HG03280 (cell line): ENCODE results near the gene ELOVL5.
"Not testable (repeated sequence)": the region's sequence is repeated elsewhere in the genome, so short reads cannot be mapped to it uniquely, and the experiment has no call there.

Experiments used
- ATAC-seq: cut with Tn5 transposase; IDR thresholded peaks from one replicate; pipeline ENCODE4 v1.9.1; 2021; ENCODE audit warnings: mild to moderate bottlenecking, moderate library complexity; ENCODE audit not compliant: unreplicated experiment

Gene ELOVL5

DNA sequence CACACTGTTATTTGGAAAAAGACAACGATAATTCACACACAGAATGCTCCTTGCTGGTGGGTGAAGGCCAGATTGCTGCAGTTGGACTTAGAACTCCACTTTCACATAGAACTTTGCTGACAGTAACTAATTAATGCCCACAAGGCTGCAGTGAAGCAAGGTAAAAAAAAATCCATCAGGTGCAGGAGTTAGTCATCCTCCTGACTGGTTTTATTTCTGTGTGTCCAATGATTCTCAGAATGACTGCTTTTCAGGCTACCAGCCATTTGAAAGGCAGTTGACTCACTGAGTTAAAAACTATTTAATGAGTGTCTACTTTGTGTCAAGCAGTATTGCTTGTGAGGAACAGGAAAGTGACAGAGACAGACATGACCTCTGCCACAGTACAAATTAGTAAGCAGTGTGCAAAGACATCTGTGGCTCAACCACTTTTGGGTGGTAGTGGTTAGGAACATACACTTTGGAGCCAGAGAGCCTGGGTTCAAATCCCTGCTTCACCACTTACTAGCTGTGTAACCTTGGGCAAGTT lies 41.9 kb downstream of the ELOVL5 start:
- ATAC-seq, result peak; percentile 44

DNA sequence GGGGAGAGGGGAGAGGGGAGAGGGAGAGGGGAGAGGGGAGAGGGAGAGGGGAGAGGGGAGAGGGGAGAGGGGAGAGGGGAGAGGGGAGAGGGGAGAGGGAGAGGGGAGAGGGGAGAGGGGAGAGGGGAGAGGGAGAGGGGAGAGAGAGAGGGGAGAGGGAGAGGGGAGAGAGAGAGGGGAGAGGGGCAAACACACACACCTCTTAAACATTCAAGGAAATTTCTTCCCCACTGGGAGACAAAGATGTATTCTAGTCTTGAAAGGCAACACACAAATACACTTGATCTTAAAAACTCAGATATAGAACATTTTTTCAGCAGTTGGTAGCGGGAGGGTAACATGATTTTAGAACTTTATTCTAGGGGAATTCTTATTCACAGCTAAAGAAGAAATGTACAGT lies 42.5 kb downstream of the ELOVL5 start:
- not testable (repeated sequence) for ATAC-seq

DNA sequence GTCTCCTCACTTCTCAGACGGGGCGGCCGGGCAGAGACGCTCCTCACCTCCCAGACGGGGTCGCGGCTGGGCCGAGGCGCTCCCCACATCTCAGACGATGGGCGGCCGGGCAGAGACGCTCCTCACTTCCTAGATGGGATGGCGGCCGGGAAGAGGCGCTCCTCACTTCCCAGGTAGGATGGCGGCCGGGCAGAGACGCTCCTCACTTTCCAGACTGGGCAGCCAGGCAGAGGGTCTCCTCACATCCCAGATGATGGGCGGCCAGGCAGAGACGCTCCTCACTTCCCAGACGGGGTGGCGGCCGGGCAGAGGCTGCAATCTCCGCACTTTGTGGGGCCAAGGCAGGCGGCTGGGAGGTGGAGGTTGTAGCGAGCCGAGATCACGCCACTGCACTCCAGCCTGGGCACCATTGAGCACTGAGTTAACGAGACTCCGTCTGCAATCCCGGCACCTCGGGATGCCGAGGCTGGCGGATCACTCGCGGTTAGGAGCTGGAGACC lies 43.2 kb downstream of the ELOVL5 start:
- ATAC-seq, result not testable (repeated sequence)

DNA sequence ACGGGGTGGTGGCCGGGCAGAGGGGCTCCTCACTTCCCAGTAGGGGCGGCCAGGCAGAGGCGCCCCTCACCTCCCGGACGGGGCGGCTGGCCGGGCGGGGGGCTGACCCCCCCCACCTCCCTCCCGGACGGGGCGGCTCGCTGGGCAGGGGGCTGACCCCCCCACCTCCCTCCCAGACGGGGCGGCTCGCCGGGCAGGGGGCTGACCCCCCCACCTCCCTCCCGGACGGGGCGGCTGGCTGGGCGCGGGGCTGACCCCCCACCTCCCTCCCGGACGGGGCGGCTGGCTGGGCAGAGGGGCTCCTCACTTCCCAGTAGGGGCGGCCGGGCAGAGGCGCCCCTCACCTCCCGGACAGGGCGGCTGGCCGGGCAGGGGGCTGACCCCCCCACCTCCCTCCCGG lies 43.8 kb downstream of the ELOVL5 start:
- ATAC-seq, result not testable (repeated sequence)

DNA sequence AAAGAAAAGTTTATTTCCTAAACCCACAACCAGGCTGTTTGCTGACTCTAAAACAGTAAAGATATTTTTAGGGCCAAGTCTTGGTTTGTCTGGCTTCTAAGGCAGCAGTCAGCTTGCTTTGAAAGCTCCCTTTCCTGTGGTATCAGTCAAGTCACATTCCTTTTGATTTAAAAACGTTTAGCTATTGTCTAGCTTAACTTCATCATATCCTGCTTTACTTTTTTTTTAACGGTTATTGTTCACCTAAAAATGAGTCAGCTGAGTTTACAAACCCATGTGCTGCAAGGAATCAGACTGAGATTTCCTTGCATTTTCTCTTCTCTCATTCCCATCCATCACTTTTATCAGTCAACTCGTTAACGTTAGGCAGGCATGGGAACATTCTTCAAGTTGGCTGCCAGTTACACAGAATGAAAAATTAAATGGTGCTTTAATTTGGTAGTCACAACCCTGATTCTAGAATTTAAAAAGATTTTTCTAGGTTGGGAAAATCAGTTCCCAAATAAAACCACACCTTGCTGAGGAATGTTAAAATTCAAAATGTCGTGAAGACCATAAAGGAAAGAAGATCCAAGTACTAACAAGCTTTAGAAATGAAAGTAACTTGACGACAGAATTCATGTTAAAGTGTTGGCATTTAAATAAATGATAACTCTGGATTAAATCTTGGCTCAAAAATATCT lies 45.9 kb downstream of the ELOVL5 start:
- ATAC-seq, result no peak

DNA sequence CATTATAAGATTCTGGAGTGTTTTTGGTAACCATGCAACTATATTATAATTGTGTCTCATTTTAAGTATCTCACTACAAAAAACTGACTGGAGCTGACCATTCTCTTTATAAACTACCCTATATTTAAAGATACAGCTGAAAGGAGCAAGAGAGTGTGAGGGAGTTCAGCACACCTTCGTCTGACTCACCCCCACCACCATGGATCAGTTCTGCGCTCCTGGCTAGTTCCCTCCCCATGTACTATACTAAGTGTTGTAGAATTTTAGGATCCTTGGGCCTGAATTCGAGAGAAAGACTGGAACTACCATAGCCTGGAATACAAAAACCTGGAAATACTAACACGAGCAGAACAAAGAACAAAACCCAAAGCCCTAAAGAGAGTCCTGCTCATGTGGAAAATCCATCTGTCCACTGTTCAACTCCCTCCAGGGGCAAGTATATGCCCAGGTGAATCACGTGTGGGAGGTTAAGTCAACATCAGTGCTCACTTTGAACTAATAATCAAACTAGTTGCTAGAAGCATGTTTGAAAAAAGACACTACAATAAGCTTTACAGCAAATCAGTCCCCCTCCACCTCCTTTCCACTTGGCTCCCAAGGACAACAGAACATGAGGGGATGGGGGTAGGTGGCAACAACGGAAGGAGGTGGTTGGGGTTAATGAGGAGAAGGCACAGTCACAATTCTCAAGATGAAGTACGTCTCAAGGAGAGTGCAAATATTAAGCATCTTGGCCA lies 46.8 kb downstream of the ELOVL5 start:
- ATAC-seq, result no peak

DNA sequence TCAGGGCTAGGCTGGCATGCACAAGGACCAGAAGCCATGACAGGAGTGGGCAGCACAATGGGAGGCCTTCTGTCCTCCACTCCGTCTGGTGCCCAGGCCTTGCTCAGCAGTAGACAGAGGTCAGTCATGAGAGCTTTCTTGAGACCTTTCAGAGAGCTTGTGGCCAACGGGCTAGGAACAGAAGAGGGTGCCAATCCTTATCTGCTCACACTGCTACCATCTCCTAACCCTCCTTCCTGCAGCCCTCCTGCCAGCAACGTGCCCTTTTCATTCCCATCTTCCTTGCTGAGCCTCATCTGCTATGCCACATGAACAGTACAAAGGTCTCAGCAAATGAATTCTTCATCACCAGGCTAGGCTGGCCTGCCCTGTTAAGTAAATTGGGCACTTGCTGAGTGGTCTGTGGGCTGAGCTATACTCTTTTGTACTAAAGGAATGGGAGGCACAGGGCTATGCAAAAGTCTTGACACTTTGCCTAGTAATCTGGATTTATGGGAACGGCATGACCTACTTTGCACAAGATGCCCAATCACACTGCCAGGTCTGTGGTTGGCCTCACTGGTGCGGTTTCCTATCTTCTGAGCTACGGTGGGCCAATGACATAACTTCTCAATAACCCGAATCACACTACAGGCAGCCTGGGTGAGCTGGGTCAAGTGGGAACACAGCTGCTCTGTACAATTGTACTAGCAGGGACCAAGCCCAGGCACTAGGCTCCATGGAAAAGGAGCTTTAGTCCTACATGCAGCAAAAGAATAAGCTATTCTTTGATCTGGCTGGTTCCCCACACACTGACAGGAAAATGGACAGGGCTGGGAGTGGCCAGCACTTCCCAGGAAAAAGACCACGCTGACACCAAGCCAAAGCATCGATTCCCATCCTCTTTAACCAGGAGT lies 47.8 kb downstream of the ELOVL5 start:
- ATAC-seq, result no peak

DNA sequence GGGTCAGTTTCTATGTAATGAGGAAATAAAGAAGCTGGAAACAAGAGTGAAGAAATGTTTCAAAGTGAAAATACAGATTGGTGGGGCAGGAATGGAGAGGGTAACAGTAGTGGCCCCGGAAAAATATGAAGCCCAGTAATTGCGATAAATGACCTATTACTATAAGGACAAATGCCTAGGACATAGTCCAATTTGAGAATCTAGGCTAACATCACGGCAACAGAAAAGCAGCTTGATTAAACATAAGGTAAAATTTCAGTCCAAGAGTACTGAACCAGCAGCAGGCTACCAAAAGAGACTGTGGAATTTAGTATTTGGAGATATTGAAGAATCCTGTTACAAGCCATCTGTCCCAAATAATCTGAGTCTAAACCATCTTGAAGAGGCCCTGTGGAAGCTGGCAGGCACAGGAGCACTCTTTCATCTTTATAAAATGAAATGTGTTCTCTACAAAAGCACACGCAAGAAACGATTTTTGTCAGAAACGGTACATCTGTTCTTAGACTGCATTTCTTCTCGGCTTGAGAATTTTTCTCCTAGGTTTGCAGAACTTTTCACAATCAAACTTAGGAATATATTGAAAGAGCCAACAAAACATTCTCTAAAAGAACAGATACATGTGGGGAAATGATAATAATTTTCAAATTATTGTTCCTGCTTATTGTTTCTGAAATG lies 49.3 kb downstream of the ELOVL5 start:
- ATAC-seq, result no peak

DNA sequence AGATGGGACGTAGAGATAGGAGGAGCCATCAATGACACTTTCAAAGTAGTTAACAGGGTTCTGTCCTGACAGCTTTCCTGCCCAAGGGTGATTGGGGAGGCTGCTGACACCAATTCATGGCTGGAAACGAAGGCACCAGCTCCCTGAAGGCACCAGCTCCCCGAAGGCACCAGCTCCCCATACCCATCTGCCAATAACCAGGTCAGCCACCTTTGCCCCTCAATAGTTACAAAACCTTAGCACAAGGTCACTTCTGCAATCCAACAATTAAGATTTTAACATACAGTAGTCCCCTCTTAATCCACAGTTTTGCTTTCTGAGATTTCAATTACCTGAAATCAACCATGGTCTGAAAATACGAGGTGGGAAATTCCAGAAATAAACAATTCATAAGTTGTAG lies 51.7 kb downstream of the ELOVL5 start:
- ATAC-seq, result no peak

DNA sequence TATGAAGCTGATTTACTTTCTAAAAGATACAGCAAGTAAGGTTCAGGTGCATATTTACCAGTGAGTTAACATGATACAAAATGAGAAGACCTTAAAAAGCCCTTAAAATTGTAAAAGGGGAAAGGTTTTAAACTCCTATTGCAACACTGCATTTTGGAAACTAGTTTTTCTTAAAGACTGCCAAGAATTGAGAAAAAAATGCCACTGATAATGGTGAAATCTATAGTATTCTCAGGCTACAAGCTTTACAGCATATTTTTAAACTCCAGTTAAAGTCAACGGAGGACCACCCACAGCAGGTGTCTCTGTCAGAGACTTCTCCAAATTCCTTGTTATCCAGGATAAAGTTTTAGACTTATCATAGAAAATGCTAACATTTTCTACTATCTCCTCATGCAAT lies 53.6 kb downstream of the ELOVL5 start:
- ATAC-seq, result no peak

DNA sequence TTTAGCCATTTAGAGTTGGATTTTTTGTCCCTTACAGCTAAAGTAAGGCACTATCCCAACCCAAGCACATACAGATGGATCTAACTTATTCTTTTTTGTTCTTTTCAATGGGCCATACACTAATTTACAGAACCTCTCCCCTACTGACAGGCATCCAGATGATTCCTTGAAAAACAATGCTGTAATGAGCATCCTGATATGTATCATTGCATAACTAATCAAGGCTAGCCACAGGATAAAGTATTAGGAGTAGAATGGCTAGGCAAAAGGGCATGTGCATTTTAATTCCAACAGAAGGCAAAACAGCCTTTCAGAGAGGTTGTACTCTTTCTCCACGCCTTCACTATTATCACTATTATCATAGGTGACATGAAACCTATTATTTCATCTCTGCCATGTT lies 54.1 kb downstream of the ELOVL5 start:
- no peak for ATAC-seq

DNA sequence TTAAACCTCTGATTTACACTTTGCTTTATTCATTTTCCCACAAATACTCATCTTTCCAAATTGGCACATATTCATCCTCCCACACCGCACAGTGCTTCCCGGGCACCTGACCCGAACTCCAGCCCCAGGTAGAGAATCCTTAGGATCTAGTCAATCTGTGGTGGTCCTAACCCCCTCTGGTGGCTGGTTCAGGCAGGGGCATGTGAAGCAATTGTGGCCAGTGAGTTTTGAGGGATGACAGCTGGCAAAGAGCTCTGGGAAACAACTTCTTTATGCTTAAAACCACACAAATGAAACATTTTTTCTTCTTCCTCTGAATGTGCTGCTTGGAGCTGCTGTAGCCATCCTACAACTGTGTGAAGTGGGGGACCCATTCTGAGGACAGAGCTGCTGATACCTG lies 54.7 kb downstream of the ELOVL5 start:
- no peak for ATAC-seq

DNA sequence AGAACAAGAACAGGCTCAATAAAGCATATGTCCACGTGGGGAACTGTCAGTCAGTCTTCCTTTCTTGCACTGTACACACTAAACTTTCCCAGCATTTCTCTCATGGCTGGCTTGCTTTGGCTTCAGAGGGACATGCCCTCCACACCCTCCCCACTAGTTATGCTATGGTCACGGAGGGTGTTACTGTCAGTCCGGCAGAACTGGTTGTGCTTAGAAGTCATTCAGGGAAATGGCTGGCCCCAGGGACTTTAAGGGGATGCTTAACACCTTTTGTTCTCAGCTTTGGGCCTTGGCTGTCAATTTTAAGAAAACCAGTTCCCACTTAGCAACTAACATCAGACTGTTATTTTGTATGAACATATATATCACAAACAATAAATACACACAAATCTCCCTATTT lies 55.1 kb downstream of the ELOVL5 start:
- ATAC-seq, result no peak

DNA sequence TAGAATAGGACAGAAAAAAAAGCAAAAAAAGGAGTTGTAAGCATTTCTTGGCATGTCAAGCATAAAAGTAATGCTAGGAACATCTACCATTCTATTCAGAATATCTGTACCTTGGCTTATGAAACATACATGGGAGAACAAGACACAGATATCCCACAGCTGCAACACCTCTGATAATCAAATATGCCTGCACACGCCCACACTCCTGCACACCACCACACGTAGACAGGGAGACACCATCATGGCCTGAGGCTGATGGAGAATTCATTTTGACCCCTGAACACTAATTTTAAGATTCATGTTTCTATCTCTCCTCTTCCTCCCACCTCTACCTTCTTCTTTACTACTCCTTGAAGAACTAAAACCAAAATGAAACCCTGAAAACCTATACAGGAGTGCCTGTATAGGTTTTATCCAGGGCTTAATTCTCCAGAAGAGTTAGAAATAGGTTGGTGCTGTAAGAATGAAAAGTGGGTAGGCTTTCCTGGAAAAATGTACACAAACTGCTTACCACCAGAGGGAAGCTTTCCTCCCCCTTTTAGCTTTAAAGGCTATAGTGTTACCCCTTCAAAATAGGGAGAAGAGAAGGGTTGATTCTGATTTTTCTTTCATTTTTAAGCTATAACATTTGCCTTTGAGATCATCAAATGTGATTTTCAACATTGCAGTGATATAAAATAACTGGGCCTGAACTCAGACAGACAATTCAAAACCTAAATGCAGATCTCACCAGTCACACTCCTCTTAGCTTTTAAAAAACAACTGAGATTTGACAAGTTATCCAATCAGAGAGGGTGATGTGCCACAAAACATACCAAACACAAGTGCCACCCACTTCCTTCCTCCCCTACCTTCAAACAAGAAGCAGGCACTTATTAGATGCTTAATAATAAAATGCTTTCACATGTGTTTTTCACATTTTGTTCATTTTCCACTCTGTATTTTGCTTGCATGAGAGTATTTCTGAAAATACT lies 57.9 kb downstream of the ELOVL5 start:
- ATAC-seq, result no peak

DNA sequence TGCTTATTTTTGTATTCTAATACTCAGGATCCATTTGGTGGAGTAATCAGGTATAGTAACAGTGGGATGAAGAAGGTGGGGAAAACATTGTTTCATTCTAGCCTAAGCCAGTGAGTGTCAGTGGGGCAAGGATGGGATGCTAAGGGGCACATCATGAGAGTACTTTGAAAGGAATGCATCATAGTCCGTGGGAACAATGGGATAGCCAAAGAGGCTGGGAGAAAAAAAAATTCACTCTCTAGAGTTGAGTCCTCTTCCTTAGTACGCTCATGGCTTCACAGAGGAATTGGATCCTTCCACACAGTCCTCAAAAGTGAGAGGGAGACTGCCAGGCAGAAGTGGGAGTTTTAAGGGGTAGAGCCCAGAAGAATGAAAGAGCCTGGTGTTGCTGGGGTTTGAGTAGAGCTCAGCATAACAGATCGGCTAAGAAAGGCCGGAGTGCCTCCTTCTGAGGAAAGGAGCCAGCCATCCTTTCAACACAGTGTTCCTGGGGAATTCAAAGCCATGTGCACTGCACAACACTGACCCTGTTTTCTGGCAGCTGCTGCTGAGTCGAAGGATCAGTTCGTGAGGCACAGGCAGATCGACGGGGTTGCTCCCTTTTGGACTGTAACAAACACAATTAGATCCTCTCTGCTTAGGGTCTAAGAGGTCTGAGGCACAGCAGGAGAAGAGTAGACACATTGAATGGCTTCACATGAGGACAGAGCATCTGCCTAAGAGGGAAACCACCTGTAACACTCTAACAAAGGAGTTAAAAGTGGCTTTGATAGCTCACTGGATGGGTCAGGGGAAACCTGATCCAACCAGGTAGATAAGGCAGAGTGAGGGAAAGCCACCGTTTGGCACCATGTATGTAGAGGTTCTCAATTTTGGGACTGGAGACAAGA lies 61.2 kb downstream of the ELOVL5 start:
- ATAC-seq, result no peak

DNA sequence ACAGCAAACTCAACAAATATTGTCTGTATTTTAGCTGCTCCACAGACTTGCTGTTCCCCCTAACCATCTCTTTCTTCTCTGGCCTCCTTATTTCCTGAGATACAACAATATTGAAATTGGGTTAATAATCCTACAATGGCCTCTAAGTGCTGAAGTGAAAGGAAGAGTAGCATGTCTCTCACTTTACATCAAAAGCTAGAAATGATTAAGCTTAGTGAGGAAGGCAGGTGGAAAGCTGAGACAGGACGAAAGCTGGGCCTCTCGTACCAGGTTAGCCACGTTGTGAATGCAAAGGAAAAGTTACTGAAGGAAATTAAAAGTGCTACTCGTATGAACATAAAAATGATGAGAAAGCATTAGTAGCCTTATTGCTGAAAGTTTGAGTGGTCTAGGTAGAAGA lies 63.8 kb downstream of the ELOVL5 start:
- ATAC-seq, result no peak

DNA sequence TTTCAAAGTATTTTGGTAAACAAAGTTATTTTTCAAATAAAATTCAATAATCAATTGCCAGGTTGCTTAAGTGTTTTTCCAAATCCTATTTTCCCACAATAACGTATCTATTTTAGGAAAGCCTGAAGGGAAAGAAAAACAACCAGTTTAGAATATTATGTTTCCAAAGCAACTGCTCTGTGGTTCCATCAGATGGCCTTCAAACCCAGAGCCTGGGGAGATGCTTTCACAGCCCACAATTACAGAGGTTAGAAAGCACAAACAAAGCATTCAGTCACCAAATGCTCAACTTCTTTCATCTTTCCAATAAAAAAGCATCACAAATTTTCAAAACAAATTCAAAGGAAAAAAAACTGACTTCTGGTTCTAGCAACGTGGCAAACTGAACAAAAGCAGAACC lies 66.0 kb downstream of the ELOVL5 start:
- no peak for ATAC-seq

DNA sequence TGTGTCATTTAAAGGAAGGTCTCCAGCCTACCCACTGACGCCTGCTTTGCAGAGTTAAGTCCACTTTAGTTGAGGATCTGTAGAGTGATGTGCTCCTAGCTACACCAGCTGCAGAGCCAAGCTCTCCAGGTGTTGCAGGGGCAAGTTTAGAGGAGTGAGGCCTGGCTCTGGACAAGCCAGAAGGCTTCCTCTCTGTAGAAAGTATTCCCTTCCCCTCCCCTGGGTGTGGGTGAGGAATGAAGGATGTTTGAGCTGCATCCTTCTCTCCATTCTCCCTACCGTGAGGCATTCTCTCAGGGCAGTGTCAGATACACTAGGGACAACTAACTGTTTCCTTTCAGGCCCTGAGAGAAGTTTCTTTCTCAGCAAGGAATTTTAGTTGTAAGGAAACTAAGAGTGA lies 66.5 kb downstream of the ELOVL5 start:
- no peak for ATAC-seq
